Activated T-helper 1 cell treated with anti-CD3 and anti-CD28 coated beads, Interleukin-12 subunit alpha, Interleukin-12 subunit beta, Interleukin-2, Interleukin-4 antibody, amounts not matched to agents 30 ng/mL and 10 ng/mL and 1 ng/mL, durations not matched to agents 14 hours and 24 hours and 36 hours (primary cell): ENCODE data around the gene NDFIP2. TPM values are rescaled to one million over a fixed set of nuclear protein-coding genes. Genes with fewer than 3 reads are reported as not detected.
"Not testable (repeated sequence)": the region's sequence is repeated elsewhere in the genome, so short reads cannot be mapped to it uniquely, and the experiment has no call there.

Experiments used
- DNase-seq: peaks from one replicate; pipeline ENCODE4 v3.0.0; 2021; ENCODE audit warnings: low spot score
- H3K27ac Mint-ChIP-seq: one replicate; pipeline ENCODE4 v1.8.0; 2021; ENCODE audit warnings: mild to moderate bottlenecking, mixed read lengths
- H3K27me3 Mint-ChIP-seq: one replicate; pipeline ENCODE4 v1.8.0; 2022; ENCODE audit warnings: mild to moderate bottlenecking, moderate library complexity, mixed read lengths; ENCODE audit not compliant: insufficient read depth
- H3K36me3 Mint-ChIP-seq: one replicate; pipeline ENCODE4 v1.8.0; 2021; ENCODE audit warnings: low read depth, mixed read lengths
- H3K4me1 Mint-ChIP-seq: one replicate; pipeline ENCODE4 v1.8.0; 2021; ENCODE audit warnings: low read depth, mixed read lengths
- H3K4me3 Mint-ChIP-seq: one replicate; pipeline ENCODE4 v1.8.0; 2021; ENCODE audit warnings: mild to moderate bottlenecking, moderate library complexity, mixed read lengths
- H3K9me3 Mint-ChIP-seq: one replicate; pipeline ENCODE4 v1.8.0; 2021; ENCODE audit warnings: mixed read lengths
- intact Hi-C: fragments of 100-400 bp; cut with micrococcal nuclease; formaldehyde crosslinking; loops from one replicate; pipeline ENCODE4 v1.15.1; 2024
- total RNA-seq: library from RNA; stranded (reverse); gene quantifications from 2 replicates; pipeline ENCODE4 v1.2.3, GENCODE V29; 2022

Gene NDFIP2
- total RNA-seq, 1 donor from 2014 or later = 250 TPM

- Mint-ChIP-seq H3K27me3 (peaks cover 1% of the 10 kb centered on the region), H3K4me1 (no peaks in the 10 kb centered on the region), H3K27ac (no peak overlapping the region), H3K4me3 (no peak overlapping the region), H3K36me3 (peaks cover 38% of the 10 kb centered on the region), H3K9me3 (peaks cover 50% of the 10 kb centered on the region)
- intact Hi-C loops = no loop called here
- no peak for DNase-seq
Measured at GRCh38 chr13:79560954-79561353, 80.0 kb downstream of the NDFIP2 start.

- DNase-seq = no peak
- H3K36me3 Mint-ChIP-seq = peaks cover 33% of the 10 kb centered on the region
- no peaks in the 10 kb centered on the region for H3K4me1 Mint-ChIP-seq
- no peak overlapping the region for H3K4me3 Mint-ChIP-seq
- intact Hi-C loops = no loop called here
- H3K27ac Mint-ChIP-seq = no peak overlapping the region
- H3K9me3 Mint-ChIP-seq = peaks cover 56% of the 10 kb centered on the region
- H3K27me3 Mint-ChIP-seq = peaks cover 1% of the 10 kb centered on the region
Measured at GRCh38 chr13:79562557-79562956, 81.6 kb downstream of the NDFIP2 start.

GRCh38 chr13:79566118-79566517 is 85.2 kb downstream of the NDFIP2 start:
- Mint-ChIP-seq H3K9me3 (peaks cover 43% of the 10 kb centered on the region), H3K27me3 (peaks cover 1% of the 10 kb centered on the region), H3K4me3 (no peak overlapping the region), H3K4me1 (no peaks in the 10 kb centered on the region), H3K27ac (no peak overlapping the region), H3K36me3 (peaks cover 10% of the 10 kb centered on the region)
- no peak for DNase-seq
- intact Hi-C loops = no loop called here

- no peaks in the 10 kb centered on the region for H3K27me3 Mint-ChIP-seq
- intact Hi-C loops = no loop called here
- no peaks in the 10 kb centered on the region for H3K4me1 Mint-ChIP-seq
- H3K4me3 Mint-ChIP-seq = no peak overlapping the region
- H3K27ac Mint-ChIP-seq = no peak overlapping the region
- DNase-seq = no peak
- no peaks in the 10 kb centered on the region for H3K36me3 Mint-ChIP-seq
- peaks cover 12% of the 10 kb centered on the region for H3K9me3 Mint-ChIP-seq
Measured at GRCh38 chr13:79571147-79571546, 90.2 kb downstream of the NDFIP2 start.

GRCh38 chr13:79573892-79574291 is 92.9 kb downstream of the NDFIP2 start:
- intact Hi-C loops, H3K27me3 Mint-ChIP-seq, DNase-seq, H3K4me1 Mint-ChIP-seq, H3K27ac Mint-ChIP-seq, H3K36me3 Mint-ChIP-seq, H3K4me3 Mint-ChIP-seq: not testable (repeated sequence)
- H3K9me3 Mint-ChIP-seq = peaks cover 12% of the 10 kb centered on the region

GRCh38 chr13:79581870-79582315 is 100.9 kb downstream of the NDFIP2 start:
- H3K27ac Mint-ChIP-seq = no peak overlapping the region
- no peak for DNase-seq
- no peaks in the 10 kb centered on the region for H3K36me3 Mint-ChIP-seq
- intact Hi-C loops = no loop called here
- H3K9me3 Mint-ChIP-seq = peaks cover 4% of the 10 kb centered on the region
- no peaks in the 10 kb centered on the region for H3K4me1 Mint-ChIP-seq
- H3K4me3 Mint-ChIP-seq = no peak overlapping the region
- H3K27me3 Mint-ChIP-seq = peaks cover 3% of the 10 kb centered on the region

- intact Hi-C loops = no loop called here
- peaks cover under 1% of the 10 kb centered on the region for H3K9me3 Mint-ChIP-seq
- H3K36me3 Mint-ChIP-seq = no peaks in the 10 kb centered on the region
- H3K27me3 Mint-ChIP-seq = peaks cover 3% of the 10 kb centered on the region
- no peaks in the 10 kb centered on the region for H3K4me1 Mint-ChIP-seq
- H3K27ac Mint-ChIP-seq = no peak overlapping the region
- H3K4me3 Mint-ChIP-seq = no peak overlapping the region
- no peak for DNase-seq
Measured at GRCh38 chr13:79582896-79583295, 101.9 kb downstream of the NDFIP2 start.

GRCh38 chr13:79585033-79585432 is 104.1 kb downstream of the NDFIP2 start:
- DNase-seq = no peak
- H3K4me3 Mint-ChIP-seq = no peak overlapping the region
- no peak overlapping the region for H3K27ac Mint-ChIP-seq
- H3K4me1 Mint-ChIP-seq = peaks cover 5% of the 10 kb centered on the region
- no peaks in the 10 kb centered on the region for H3K36me3 Mint-ChIP-seq
- peaks cover 9% of the 10 kb centered on the region for H3K9me3 Mint-ChIP-seq
- H3K27me3 Mint-ChIP-seq = peaks cover 3% of the 10 kb centered on the region
- intact Hi-C loops = no loop called here

GRCh38 chr13:79589603-79590393 is 108.8 kb downstream of the NDFIP2 start:
- H3K9me3 Mint-ChIP-seq = peaks cover 9% of the 10 kb centered on the region
- peaks cover 5% of the 10 kb centered on the region for H3K4me1 Mint-ChIP-seq
- H3K27me3 Mint-ChIP-seq = peaks cover 3% of the 10 kb centered on the region
- intact Hi-C loops = no loop called here
- no peak for DNase-seq
- H3K36me3 Mint-ChIP-seq = no peaks in the 10 kb centered on the region
- no peak overlapping the region for H3K4me3 Mint-ChIP-seq
- H3K27ac Mint-ChIP-seq = no peak overlapping the region

- H3K9me3 Mint-ChIP-seq = peaks cover 9% of the 10 kb centered on the region
- H3K36me3 Mint-ChIP-seq = no peaks in the 10 kb centered on the region
- peaks cover 3% of the 10 kb centered on the region for H3K27me3 Mint-ChIP-seq
- intact Hi-C loops = no loop called here
- no peak overlapping the region for H3K27ac Mint-ChIP-seq
- no peak for DNase-seq
- H3K4me1 Mint-ChIP-seq = peaks cover 5% of the 10 kb centered on the region
- no peak overlapping the region for H3K4me3 Mint-ChIP-seq
Measured at GRCh38 chr13:79590394-79590676, 109.4 kb downstream of the NDFIP2 start.

GRCh38 chr13:79591493-79591892 is 110.5 kb downstream of the NDFIP2 start:
- Mint-ChIP-seq H3K4me3 (no peak overlapping the region), H3K4me1 (peaks cover 5% of the 10 kb centered on the region), H3K9me3 (peaks cover 9% of the 10 kb centered on the region), H3K36me3 (no peaks in the 10 kb centered on the region), H3K27me3 (no peaks in the 10 kb centered on the region), H3K27ac (no peak overlapping the region)
- intact Hi-C loops = no loop called here
- no peak for DNase-seq

- peaks cover 7% of the 10 kb centered on the region for H3K9me3 Mint-ChIP-seq
- no peak overlapping the region for H3K27ac Mint-ChIP-seq
- no peaks in the 10 kb centered on the region for H3K36me3 Mint-ChIP-seq
- intact Hi-C loops = no loop called here
- no peaks in the 10 kb centered on the region for H3K27me3 Mint-ChIP-seq
- H3K4me3 Mint-ChIP-seq = no peak overlapping the region
- no peak for DNase-seq
- H3K4me1 Mint-ChIP-seq = peaks cover 5% of the 10 kb centered on the region
Measured at GRCh38 chr13:79593121-79593520, 112.2 kb downstream of the NDFIP2 start.

GRCh38 chr13:79593641-79594275 is 112.8 kb downstream of the NDFIP2 start:
- intact Hi-C loops = no loop called here
- no peak overlapping the region for H3K27ac Mint-ChIP-seq
- H3K27me3 Mint-ChIP-seq = no peaks in the 10 kb centered on the region
- DNase-seq = no peak
- H3K36me3 Mint-ChIP-seq = no peaks in the 10 kb centered on the region
- H3K4me3 Mint-ChIP-seq = no peak overlapping the region
- H3K9me3 Mint-ChIP-seq = peaks cover 1% of the 10 kb centered on the region
- H3K4me1 Mint-ChIP-seq = peaks cover 5% of the 10 kb centered on the region
